NCI-H2171 treated with DMSO at 0.1 percent for 48 hours (cell line): ENCODE results near the gene SMAD7.

Experiments
- DNase-seq: peaks from one replicate; lab custom pipeline; 2025; lab: John Stamatoyannopoulos, UW

The SMAD7 gene

DNA sequence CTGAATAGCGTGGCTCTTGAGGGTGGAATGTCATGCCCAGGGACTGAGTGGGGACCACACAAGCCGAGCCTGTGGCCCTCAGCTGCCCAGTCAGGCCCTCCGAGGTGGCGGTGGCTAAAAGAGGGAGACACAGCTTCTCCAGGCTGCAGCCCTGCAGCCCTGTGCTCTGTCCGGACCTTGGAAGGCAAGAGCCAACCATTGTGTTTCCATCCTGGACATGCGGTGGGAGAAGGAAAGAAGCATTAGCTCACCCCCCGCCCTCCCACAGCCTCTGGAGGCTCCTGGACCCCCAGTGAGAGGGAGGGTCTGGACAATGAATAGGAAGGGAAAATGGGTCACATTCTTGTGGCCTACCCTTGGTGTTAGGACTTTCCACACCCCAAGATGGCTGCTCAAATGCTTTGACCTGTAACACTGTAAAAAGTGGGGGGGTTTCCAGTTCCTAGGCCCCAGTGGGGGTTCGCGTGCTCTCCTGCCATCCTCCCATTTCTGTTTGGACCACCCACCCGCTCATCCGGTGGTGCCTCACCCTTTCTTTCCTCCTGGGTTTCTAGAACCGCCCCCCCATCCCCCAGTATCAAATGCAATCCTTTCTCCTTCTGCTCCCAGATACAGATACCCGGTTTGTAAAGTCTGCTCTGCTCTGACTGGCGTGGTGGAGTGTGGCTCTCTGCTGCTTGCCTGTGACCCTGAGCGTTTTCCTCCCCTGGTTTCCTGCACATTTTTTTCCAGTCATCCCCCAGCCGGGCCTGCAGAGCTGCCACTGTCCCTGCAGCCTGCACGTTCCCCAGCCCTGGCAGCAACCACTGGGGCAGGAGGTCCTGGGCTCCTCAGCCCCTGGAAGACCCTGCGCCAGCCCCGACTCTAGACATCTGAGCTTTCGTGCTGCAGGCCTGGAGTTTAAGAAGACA lies 36.3 kb upstream of the SMAD7 start:
- DNase-seq, result no peak

- DNase-seq, result no peak
These were observed 34.4 kb upstream of the SMAD7 start for GRCh38 chr18:48985161-48985560.

- DNase-seq, result peak; percentile 78
These were observed 33.1 kb upstream of the SMAD7 start for GRCh38 chr18:48983793-48984437.

DNA sequence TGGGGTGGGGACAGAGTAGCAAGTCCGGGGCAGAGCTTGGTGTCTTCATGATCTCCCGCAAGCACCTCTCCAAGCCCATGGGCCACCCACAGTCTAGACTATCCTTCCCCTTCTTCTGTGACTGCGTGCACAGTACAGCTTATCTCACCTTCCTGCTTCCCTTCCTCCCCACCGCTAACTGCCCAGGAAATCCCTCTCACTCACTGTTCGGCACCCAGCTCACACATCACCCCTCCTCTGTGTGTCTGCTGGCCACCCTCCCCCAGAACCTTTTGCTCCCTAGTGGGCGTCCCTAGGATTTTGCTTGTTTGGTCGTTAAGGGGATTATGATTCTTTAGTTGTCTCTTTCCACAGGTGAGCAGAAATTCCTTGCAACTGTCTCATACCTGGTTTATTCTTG lies 31.5 kb upstream of the SMAD7 start:
- DNase-seq, result no peak

GRCh38 chr18:48979944-48980890 lies 29.5 kb upstream of the SMAD7 start:
- DNase-seq, result no peak

DNA sequence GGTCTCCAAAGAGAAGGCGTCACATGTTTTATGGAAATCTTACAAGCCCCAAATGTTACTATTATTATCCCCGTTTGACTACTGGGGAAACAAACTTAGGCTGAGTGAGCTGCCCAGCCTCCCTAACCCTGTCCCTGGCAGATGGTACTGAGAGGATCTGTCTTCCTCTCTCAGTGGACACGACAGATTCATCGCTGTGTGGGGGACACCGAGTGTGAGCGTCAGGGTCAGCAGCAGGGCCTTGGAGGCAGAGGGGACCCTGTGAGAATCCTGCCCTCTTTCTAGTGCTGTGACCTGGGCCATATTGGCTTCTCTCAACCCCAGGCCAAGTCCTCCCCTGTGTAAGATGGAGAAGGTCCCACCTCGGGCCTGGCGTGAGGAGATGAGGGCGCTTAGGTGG lies 27.1 kb upstream of the SMAD7 start:
- DNase-seq, result no peak

GRCh38 chr18:48975817-48976649 lies 25.3 kb upstream of the SMAD7 start:
- peak; percentile 76 for DNase-seq

GRCh38 chr18:48975120-48975816 lies 24.5 kb upstream of the SMAD7 start:
- no peak for DNase-seq

DNA sequence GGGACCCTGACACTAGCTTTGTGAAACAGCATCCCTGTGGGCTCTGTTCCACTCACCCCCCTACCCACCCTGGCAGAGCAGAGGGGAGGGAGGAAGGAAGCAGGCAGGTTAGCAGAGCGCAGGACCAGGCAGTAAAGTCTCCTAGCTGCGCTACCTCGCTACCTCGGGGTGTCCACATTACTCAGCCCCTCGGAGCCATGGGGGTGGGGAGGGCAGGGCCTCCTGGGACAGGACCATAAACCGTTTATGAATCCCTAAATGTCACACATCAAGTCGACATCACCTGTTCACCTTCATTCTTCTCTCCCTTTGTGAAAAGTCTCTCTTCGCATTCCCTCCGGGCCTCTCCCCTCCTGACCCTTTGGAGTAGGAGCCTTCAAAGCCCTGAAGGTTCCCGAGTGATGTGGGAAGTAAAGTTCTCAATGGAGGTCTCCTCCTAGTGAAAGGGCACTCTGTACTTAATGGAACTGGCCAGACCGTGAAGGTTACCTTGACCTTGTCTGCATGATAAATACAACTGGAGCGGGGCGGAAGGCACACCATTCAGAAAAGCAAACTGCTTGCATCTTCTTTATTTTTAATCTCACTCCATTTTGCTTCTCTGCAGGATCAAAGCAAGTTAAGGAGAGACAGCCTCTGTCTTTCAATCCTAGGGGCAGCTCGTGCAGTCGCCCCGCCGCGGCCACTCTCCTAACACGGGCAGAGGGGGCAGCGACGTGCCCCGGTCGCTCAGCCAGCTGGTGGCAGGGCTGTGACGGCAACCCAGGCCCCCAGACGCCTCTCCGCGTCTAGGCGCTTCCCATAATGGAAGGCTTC lies 23.7 kb upstream of the SMAD7 start:
- DNase-seq, result no peak

GRCh38 chr18:48973731-48974130 lies 23.0 kb upstream of the SMAD7 start:
- DNase-seq, result no peak

DNA sequence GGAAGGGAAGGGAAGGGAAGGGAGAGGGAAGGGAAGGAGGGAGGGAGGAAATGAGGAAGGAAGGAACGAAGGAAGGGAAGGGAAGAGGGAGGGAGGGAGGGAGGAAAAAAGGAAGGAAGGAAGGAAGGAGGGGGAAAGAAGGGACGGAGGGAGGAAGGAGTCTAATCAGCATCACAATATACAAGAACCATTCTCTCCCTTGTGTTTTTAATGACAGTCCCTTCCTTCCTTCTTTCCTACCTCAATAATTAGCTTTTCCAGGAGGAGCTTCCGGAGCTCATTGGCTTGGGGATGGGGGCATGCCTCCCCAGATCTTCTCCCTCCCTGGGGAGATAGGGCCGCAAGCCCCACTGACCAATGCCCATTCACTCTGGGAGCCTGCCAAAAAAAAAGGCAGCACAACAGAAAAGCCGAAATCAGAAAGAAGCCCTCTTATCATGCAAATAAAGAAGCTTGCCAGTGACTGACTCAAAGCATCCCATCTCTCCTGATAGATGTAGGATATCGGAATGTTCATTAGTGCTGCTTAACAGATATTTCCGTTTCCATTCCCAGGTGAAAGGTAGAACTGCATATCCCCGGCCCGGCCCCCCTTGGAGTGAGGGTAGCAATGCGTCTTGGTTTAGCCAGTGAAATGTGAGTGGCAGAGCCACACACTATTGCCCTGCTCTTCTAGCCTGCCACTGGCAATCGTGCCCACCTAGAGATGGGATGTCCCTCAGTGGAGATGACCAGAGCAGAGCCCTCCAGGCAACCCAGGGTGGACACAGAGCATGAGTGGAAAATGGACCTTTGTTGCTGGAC lies 17.8 kb upstream of the SMAD7 start:
- DNase-seq, result no peak

GRCh38 chr18:48967545-48967944 lies 16.8 kb upstream of the SMAD7 start:
- no peak for DNase-seq

DNA sequence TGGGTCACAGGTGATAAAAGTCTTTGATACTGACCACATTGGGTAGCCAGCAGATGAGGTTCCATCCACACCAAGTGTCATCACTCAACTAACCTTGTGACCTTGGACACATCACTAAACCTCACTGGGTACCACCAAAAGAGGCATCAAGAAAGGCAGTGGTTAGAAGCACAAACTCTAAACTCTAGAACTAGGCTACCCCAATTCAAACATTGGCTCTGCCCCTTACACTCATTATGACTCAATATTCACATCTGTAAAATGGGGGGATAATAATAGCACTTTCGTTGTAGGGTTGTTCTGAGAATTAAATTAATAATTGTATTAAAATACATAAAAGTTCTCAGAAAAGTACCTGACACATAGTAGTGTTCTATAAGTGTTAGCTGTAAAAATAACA lies 15.8 kb upstream of the SMAD7 start:
- no peak for DNase-seq

DNA sequence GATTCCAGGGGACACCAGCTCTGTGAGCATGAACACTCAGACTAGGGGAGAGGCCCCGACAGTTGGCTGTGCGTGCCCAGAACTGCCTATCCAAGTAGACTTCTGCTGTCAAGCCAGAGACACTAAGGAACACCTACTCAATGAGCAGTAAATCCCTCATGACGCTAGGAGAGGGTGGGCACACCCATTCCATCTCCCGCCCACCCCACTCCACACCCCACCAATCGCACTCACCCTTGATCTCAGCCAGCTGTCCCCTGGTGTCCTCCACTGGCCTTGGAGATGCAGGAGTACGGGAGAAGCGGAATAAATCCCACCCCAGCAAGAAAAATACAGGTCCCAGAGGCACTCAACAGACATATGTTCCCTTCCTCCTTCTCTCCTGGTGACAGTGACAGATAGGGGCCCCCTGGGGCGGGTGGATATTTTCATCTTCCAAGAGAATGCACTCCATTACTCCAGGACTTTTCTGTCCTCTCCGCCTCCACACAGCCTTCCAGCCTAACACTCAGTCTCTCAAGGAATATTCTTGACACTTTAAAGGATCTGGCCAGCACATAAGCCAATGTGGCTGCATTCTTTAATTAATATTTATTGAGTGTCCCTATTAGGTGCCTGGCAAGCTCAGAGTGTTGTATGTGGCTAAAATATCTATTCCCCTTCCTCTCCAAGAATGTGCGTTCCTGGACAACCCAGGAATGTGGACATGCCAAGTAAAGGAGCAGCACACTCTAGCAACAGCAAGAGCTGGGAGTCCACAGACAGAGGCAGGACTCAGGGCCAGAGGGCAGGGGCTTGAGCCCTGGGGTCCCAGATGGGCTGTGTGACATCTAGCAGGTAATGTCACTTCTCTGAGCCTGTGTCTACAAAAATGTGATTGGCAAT lies 13.1 kb upstream of the SMAD7 start:
- DNase-seq, result peak; percentile 65

- no peak for DNase-seq
These were observed 12.3 kb upstream of the SMAD7 start for GRCh38 chr18:48962994-48963561.

- no peak for DNase-seq
These were observed 11.7 kb upstream of the SMAD7 start for GRCh38 chr18:48962252-48962993.

GRCh38 chr18:48961547-48961946 lies 10.8 kb upstream of the SMAD7 start:
- DNase-seq, result no peak
